PC-3 (cell line): ENCODE measurements around the gene WDR1. TPM values are rescaled to one million over a fixed set of nuclear protein-coding genes. Genes with fewer than 3 reads are reported as not detected.
A peak's percentile ranks its signal among the peaks of the same experiment; 100 is the strongest.

ENCODE experiments used
- ATAC-seq: fragments of 200-7000 bp; cut with Tn5 transposase; 2 replicates; pipeline ENCODE4 v1.9.1; 2020; ENCODE audit warnings: mild to moderate bottlenecking, moderate library complexity
- BruUV-seq: library from RNA; stranded (reverse); fragments of 400-500 nt; replicated peaks from 2 replicates; lab custom pipeline; 2021; lab: Mats Ljungman, UMichigan
- CTCF ChIA-PET: fragments of 300-600 bp; sonication (Branson Sonifier 250); formaldehyde crosslinking; loops from one replicate; lab custom pipeline; 2022; ENCODE audit warnings: antibody characterized with exemption; lab: Charles Lee
- POLR2A ChIA-PET: fragments of 300-600 bp; sonication (Branson Sonifier 250); formaldehyde crosslinking; loops from one replicate; lab custom pipeline; 2022; ENCODE audit warnings: antibody characterized with exemption; ENCODE audit not compliant: unreplicated experiment; lab: Charles Lee
- DNase-seq: peaks from one replicate; pipeline ENCODE4 v3.0.0-alpha.2; 2015
- H2AFZ ChIP-seq: fragments of 300-600 bp; sonication (generic); 2 replicates; pipeline ENCODE4 v1.6.0; 2016; ENCODE audit warnings: antibody characterized with exemption, low read length
- H3F3A ChIP-seq: fragments of 300-600 bp; sonication (generic); one replicate; pipeline ENCODE4 v1.6.0; 2017; ENCODE audit warnings: antibody characterized with exemption, low read length, control low read depth, mild to moderate bottlenecking; ENCODE audit not compliant: unreplicated experiment
- H3K27ac ChIP-seq: fragments of 300-600 bp; sonication (generic); 2 replicates; pipeline ENCODE4 v1.5.1; 2016; ENCODE audit warnings: mild to moderate bottlenecking, low read length
- H3K27me3 ChIP-seq: fragments of 300-600 bp; sonication (generic); 2 replicates; pipeline ENCODE4 v1.6.1; 2016; ENCODE audit warnings: low read length, mixed read lengths
- H3K36me3 ChIP-seq: fragments of 300-600 bp; sonication (generic); 2 replicates; pipeline ENCODE4 v1.6.1; 2016; ENCODE audit warnings: low read depth, mixed run types, low read length, mixed read lengths
- H3K4me1 ChIP-seq: fragments of 300-600 bp; sonication (generic); 2 replicates; pipeline ENCODE4 v1.5.1; 2016; ENCODE audit warnings: low read length; ENCODE audit not compliant: insufficient read depth
- H3K4me2 ChIP-seq: fragments of 300-600 bp; sonication (generic); 2 replicates; pipeline ENCODE4 v1.6.0; 2016; ENCODE audit warnings: low read length
- H3K4me3 ChIP-seq: fragments of 300-600 bp; sonication (generic); 2 replicates; pipeline ENCODE4 v1.5.1; 2016; ENCODE audit warnings: mild to moderate bottlenecking, low read length, mixed read lengths
- H3K79me2 ChIP-seq: fragments of 300-600 bp; sonication (generic); 2 replicates; pipeline ENCODE4 v1.6.1; 2017; ENCODE audit warnings: low read length, mixed read lengths
- H3K9ac ChIP-seq: fragments of 300-600 bp; sonication (generic); 2 replicates; pipeline ENCODE4 v1.6.0; 2016; ENCODE audit warnings: mild to moderate bottlenecking, low read length
- H3K9me2 ChIP-seq: fragments of 300-600 bp; sonication (generic); replicated peaks from 2 replicates; pipeline ENCODE4 v1.6.1; 2016; ENCODE audit warnings: mixed run types, low read length, mixed read lengths
- H3K9me3 ChIP-seq: fragments of 300-600 bp; sonication (generic); 2 replicates; pipeline ENCODE4 v1.6.1; 2016; ENCODE audit warnings: low read length, mixed read lengths
- H4K20me1 ChIP-seq: fragments of 300-600 bp; sonication (generic); 2 replicates; pipeline ENCODE4 v1.6.1; 2016; ENCODE audit warnings: low read length, mixed read lengths
- CTCF ChIP-seq: fragments of 300-600 bp; sonication (generic); conservative IDR thresholded peaks from 2 replicates; pipeline ENCODE4 v1.5.1; 2017; ENCODE audit warnings: antibody characterized with exemption, low read depth, mild to moderate bottlenecking, low read length
- EZH2 ChIP-seq: fragments of 300-600 bp; sonication (generic); IDR thresholded peaks from one replicate; pipeline ENCODE4 v1.6.1; 2017; ENCODE audit warnings: antibody characterized with exemption, mild to moderate bottlenecking, low read length; ENCODE audit not compliant: unreplicated experiment
- EZH2phosphoT487 ChIP-seq: fragments of 300-600 bp; sonication (generic); IDR thresholded peaks from 2 replicates; pipeline ENCODE4 v1.6.1; 2018; ENCODE audit warnings: mild to moderate bottlenecking, antibody characterized with exemption, low read length, borderline replicate concordance
- intact Hi-C: fragments of 100-400 bp; cut with micrococcal nuclease; formaldehyde crosslinking; loops from 2 replicates; pipeline ENCODE4 v1.9.0; 2023
- total RNA-seq: library from RNA; depleted of rRNA; stranded (reverse); fragments of >200 nt; gene quantifications from 2 replicates; pipeline ENCODE4 v1.2.3, GENCODE V29; 2014

The WDR1 gene
- total RNA-seq, 1 experiment from 2014 or later = 150 TPM

- Histone ChIP-seq H3K27me3 (no peaks in the 10 kb centered on the region), H3K79me2 (peaks cover 85% of the 10 kb centered on the region), H3K9me2 (no peaks in the 10 kb centered on the region), H3K36me3 (peaks cover 33% of the 10 kb centered on the region), H3K4me2 (no peak overlapping the region), H3K4me3 (no peak overlapping the region), H3K27ac (no peak overlapping the region), H3K9me3 (no peaks in the 10 kb centered on the region), H3K4me1 (peaks cover 49% of the 10 kb centered on the region), H3F3A (no peaks in the 10 kb centered on the region), H2AFZ (no peak overlapping the region), H4K20me1 (peaks cover 25% of the 10 kb centered on the region), H3K9ac (no peak overlapping the region)
- no TSS peak for BruUV-seq
- POLR2A ChIA-PET = no interaction called here
- DNase-seq = no peak
- ATAC-seq = no peak
- CTCF ChIA-PET = no interaction called here
- intact Hi-C loops = no loop called here
- TF ChIP-seq EZH2phosphoT487 = no peak
- no peak for TF ChIP-seq EZH2
- no peak for TF ChIP-seq CTCF
These were observed 3.8 kb downstream of the WDR1 start for GRCh38 chr4:10112658-10113284.

DNA sequence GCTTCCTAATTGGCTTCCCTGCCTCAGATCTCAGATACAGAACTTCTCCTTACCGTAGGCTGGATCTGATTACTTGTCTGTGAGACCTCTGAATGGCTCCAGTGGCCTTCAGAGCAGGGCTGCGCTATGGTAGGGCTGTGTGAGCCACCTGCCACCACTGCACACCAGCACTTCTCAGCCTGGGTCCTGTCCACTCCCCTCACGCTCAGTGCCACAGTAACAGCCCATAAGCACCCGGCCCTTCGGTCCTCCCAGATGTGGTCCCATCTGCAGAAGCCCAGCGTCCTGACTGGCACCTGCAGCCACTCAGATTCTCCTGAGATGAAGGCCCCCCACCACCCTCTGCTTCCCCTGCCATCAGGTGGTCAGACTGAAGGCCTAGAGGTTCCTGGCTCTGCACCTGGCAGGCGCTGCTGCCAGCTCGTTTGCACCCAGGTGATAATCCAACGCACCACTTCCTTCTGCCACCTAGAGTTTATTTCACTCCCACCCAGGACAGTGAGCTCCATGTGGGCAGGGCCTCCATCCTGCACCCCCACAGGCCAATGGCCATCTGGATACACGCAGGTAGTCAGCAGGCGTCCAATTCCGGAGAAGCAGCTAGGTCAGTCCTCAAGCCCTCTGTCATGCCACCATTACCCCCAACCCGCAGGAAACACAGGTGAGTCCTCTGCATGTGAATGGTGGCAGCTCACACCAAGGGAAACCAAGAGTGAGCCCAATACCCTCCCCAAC is 5.4 kb downstream of the WDR1 start:
- Histone ChIP-seq H2AFZ (no peak overlapping the region), H3K27me3 (no peaks in the 10 kb centered on the region), H3K9me2 (no peaks in the 10 kb centered on the region), H3K36me3 (peaks cover 35% of the 10 kb centered on the region), H4K20me1 (peaks cover 25% of the 10 kb centered on the region), H3K27ac (no peak overlapping the region), H3K4me3 (no peak overlapping the region), H3K4me1 (peaks cover 57% of the 10 kb centered on the region), H3K9me3 (no peaks in the 10 kb centered on the region), H3K9ac (no peak overlapping the region), H3K4me2 (no peak overlapping the region), H3F3A (no peaks in the 10 kb centered on the region), H3K79me2 (peaks cover 96% of the 10 kb centered on the region)
- DNase-seq (no peak), ATAC-seq (no peak)
- no peak for TF ChIP-seq EZH2phosphoT487
- BruUV-seq = no TSS peak
- intact Hi-C loops = no loop called here
- POLR2A ChIA-PET = interaction anchor here (0.6 kb wide), 2 partner anchors 8 to 1340 kb away, joined by 3 to 9 read pairs; no protein-coding TSS in a partner anchor
- CTCF ChIA-PET = no interaction called here

DNA sequence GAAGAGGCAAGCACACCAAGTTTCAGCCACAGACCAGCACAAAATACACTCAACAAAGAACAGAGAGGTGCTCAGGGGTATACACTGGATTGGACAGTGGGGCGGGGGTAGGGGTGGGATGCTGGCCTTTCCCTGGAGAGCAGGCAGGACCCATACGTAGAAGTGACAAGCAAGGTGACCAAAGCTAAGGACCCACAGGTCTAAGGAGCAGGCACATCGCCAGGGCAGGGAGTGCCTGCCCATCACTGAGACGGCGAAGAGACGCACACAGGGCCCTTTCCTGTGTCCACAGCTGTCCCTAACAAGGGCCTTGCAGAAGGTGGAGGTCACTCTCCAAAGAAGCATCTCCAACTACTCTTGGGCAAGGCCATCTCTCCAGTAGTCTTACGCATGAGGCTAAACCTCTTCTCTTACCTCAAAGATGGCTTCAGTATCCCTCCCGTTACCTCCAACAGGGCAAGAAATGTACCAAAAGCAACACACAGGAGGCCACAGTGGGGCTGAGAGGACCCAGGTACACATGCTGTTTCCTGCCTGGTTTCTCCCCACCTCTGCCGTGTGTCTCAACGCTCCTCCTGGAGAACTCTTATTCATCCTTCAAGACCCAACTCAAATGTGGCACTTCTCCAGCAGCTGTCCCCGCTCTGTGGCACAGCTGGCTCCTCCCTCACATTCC is 6.5 kb downstream of the WDR1 start:
- BruUV-seq = no TSS peak
- POLR2A ChIA-PET = interaction anchor here (0.6 kb wide), 1 partner anchor 1342 kb away, joined by 9 read pairs; no protein-coding TSS in a partner anchor
- H3K27ac ChIP-seq = no peak overlapping the region; the same call in 1 of the 2 replicates
- H2AFZ ChIP-seq = no peak overlapping the region
- intact Hi-C loops = no loop called here
- H3K4me3 ChIP-seq = no peak overlapping the region
- peak overlapping the region; percentile 44; the same call in 1 of the 2 replicates for H3K4me2 ChIP-seq
- CTCF ChIA-PET = no interaction called here
- TF ChIP-seq CTCF = no peak
- TF ChIP-seq EZH2phosphoT487 = no peak
- no peak for TF ChIP-seq EZH2
- H3K4me1 ChIP-seq = peaks cover 65% of the 10 kb centered on the region
- H3F3A ChIP-seq = no peaks in the 10 kb centered on the region
- DNase-seq = no peak
- H3K9me2 ChIP-seq = no peaks in the 10 kb centered on the region
- no peaks in the 10 kb centered on the region for H3K27me3 ChIP-seq
- peaks cover 96% of the 10 kb centered on the region for H3K79me2 ChIP-seq
- no peak overlapping the region for H3K9ac ChIP-seq
- H4K20me1 ChIP-seq = peaks cover 22% of the 10 kb centered on the region
- H3K9me3 ChIP-seq = no peaks in the 10 kb centered on the region
- no peak for ATAC-seq
- peaks cover 35% of the 10 kb centered on the region for H3K36me3 ChIP-seq
